Ramos (cell line): ENCODE results near the gene SNAPC3.
"Not testable (repeated sequence)": the region's sequence is repeated elsewhere in the genome, so short reads cannot be mapped to it uniquely, and the experiment has no call there.

Experiments used
- in situ Hi-C: fragments of 300-500 bp; cut with MboI; formaldehyde crosslinking; loops from one replicate; pipeline ENCODE4 v1.14.3; 2022; ENCODE audit warnings: low sequenced_read_pairs; ENCODE audit not compliant: unreplicated experiment

The SNAPC3 gene

DNA sequence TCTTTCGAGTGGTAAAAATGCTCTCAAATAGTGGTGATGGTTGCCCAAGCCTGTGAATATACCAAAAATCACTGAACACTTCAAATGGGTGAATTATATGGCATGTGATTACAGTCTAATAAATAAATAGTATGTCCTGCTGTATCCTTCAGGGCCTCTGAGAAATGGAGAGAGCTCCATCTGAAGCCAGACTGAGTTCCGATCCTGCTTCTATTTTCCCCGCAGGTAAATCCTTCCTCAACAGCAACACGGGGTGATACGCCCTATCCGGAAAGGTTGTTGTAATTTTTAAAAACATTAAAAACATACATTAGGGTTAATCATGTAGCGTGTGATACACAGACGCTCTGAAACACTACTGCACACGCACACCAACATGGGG is 695 bp upstream of the SNAPC3 start:
- in situ Hi-C loops = no loop called here

DNA sequence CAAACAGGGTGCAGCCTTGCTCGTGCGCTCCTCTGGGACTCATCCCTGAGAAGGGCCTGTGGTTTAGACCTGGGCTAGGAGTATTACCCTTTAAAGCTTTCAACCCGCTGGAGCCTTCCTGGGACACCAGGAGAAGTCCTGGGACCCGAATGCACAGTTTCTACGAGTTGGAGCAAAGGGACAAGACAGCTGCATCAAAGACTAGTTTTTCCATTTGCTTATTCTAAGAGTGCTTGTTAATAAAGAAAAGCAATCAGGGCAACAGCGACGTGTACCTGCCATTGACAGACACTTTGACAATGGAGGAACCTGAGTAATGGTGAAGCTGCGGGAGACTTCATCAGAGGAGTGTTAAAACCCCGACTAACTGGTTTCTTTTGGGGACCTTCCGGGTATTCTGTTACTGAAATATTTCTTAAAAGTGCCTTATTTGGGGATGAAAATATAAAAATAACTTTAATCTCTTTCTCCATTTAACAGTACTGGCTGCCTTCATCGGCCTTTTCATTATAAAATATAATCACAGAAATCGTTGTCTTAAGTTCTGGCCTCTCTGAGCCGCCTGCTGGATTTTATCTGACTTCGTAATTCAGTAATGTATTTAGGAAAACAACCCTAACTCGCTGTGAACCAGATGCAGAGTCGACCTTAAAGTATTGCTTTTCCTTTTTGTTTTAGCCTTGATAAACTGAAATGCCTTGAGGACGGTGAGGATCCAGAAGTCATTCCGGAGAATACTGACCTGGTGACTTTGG is 732 bp downstream of the SNAPC3 start:
- in situ Hi-C loops = no loop called here

DNA sequence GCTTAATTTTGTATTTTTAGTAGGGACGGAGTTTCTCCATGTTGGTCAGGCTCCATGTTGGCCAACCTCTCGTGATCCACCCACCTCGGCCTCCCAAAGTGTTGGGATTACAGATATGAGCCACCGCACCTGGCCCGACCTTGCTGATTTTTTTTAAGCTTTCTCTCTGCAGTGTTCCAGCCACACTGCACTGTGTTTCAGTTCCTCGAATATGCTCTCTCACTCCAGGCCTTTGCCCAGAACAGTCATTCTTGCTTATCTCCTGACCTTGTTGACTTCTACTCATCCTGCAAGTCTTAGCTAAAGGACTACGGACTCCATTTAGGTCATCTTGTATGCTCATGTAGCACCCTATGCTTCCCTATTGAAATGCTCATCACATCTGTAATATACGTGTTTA is 3.3 kb downstream of the SNAPC3 start:
- in situ Hi-C loops = no loop called here

- in situ Hi-C loops = not testable (repeated sequence)
Measured at GRCh38 chr9:15427702-15428101, 5.0 kb downstream of the SNAPC3 start.

GRCh38 chr9:15430920-15431844 is 8.5 kb downstream of the SNAPC3 start:
- in situ Hi-C loops = no loop called here

GRCh38 chr9:15433191-15433590 is 10.5 kb downstream of the SNAPC3 start:
- in situ Hi-C loops = no loop called here

DNA sequence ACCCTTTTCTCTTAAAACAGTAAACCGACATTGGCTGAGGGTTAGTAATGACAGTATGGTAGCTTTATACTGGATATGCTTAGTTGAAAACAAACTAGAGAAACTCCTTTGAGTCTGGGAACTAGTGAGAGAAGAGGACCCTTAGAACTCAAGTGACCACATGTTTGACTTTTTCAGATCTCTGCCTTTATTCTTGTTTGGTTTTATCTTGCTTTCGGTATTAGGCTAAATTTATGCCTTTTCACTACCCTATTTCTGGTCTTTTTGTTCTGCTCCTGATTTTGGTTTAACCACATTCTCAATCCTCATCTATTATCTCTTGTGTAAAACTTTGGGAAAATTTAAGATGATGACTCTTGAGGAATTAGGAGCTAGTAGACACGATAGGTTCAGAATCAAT is 11.0 kb downstream of the SNAPC3 start:
- in situ Hi-C loops = no loop called here

GRCh38 chr9:15438891-15439290 is 16.2 kb downstream of the SNAPC3 start:
- in situ Hi-C loops = no loop called here

GRCh38 chr9:15441841-15442240 is 19.2 kb downstream of the SNAPC3 start:
- in situ Hi-C loops = not testable (repeated sequence)

- in situ Hi-C loops = not testable (repeated sequence)
Measured at GRCh38 chr9:15442264-15442663, 19.6 kb downstream of the SNAPC3 start.

GRCh38 chr9:15444141-15444540 is 21.5 kb downstream of the SNAPC3 start:
- in situ Hi-C loops = no loop called here

- in situ Hi-C loops = no loop called here
Measured at GRCh38 chr9:15453956-15454355, 31.3 kb downstream of the SNAPC3 start.

GRCh38 chr9:15461056-15461455 is 38.4 kb downstream of the SNAPC3 start:
- in situ Hi-C loops = no loop called here

DNA sequence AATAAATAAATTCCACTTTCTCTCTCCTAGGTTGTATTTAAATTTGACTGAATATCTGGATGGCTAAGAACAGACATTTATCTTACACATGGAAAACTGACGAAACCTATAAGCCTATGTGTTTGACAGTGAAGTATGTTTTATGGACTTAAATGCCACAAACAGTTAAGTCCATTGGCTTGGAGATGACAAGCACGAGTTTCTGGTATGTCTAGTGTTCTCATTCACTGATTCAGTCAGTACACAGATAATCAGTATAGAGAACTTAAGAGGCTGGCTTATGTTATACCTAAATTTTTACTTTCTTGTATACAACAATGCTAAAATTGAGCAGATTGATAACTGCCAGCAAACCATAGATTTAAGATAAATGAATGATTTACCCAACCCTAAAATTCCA is 38.9 kb downstream of the SNAPC3 start:
- in situ Hi-C loops = no loop called here

GRCh38 chr9:15468145-15468544 is 45.5 kb downstream of the SNAPC3 start:
- in situ Hi-C loops = no loop called here

GRCh38 chr9:15469406-15469805 is 46.7 kb downstream of the SNAPC3 start:
- in situ Hi-C loops = no loop called here

GRCh38 chr9:15469862-15470261 is 47.2 kb downstream of the SNAPC3 start:
- in situ Hi-C loops = no loop called here

DNA sequence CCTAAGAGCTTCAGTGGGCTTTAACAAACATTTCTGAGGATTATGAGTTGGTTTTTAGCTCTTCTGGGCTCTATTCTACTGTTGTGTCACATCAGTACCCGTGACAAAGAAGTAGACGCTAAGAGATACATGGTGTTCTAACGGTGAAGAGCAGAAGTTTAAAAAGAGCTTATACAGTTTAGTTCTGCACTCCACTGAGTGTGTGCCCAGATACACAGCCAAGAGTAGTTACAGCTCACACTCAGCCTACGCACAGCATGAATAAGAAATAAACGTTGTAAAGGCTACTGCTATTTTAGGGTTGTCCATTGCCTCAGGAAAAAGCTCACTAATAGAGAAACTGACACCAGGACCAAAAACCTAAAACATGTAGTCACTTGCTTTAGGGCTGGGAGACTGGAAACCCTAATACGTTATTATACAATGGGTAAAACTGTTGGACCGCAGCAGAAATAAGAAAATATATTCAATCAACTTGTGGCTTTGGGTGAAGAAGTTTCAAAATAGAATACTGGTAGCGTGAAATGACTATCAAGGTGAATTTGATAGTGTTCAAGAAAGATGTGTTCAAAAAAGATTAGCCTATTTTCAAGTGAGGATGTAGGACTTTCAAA is 53.4 kb downstream of the SNAPC3 start:
- in situ Hi-C loops = no loop called here

DNA sequence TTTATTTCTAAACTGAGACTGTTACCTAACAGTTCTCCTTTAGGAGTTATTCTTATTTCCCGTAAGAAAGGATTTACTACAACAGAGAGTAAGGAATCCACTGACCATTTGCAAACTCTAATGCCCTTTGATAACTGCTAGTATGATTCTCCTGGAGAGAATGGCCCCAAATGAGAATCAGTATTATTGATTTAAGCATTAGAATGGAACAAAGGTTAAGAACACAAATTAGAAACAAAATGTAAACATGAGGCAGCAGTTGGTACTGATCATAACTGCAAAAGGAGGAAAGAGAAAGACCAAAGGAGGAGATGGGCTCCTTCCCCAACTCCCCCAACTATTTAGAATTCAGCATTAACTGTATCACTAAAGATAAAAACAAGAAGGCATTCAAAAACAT is 57.4 kb downstream of the SNAPC3 start:
- in situ Hi-C loops = no loop called here

GRCh38 chr9:15482146-15482545 is 59.5 kb downstream of the SNAPC3 start:
- in situ Hi-C loops = no loop called here

- in situ Hi-C loops = no loop called here
Measured at GRCh38 chr9:15484802-15485201, 62.1 kb downstream of the SNAPC3 start.
